NCI-H69 (cell line): ENCODE data around the gene SHC3.

Source experiments
- DNase-seq: peaks from one replicate; lab custom pipeline; 2025; lab: John Stamatoyannopoulos, UW

SHC3 gene

DNA sequence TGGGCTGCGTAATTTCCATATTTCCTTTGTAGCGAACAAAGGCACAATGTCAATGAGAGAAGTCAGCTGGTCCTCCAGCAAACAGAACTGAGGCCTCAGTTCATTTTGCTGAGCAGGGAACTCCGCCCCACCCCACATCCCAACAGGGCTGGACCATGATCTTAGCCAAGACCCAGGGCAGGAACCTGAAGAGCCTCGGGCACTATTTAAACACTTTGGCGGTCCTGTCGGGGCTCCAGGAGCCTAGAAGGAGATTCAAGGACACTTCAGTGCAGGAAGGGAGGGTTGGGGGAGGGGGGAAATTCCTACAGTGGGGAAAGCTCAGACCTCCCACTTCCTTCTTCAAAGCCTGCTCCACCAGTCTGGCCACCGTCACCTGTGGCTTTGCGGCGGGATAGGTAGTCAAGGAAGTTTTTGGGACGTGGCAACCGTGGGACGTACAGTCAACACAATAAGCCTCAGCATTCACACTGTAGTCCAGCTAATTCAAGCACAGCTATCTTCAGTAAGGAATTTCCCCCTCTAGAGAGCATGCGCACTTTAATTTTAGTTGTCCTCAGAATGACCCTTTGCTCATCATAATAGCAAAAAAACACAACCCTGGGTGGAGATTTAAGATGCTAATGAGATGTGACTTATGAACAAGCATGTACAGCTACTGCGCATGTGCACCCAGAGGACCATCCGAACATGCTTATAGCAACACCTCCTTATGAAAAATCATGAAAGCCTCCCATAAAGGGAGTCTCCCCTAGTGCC is 156.4 kb downstream of the SHC3 start:
- no peak for DNase-seq

DNA sequence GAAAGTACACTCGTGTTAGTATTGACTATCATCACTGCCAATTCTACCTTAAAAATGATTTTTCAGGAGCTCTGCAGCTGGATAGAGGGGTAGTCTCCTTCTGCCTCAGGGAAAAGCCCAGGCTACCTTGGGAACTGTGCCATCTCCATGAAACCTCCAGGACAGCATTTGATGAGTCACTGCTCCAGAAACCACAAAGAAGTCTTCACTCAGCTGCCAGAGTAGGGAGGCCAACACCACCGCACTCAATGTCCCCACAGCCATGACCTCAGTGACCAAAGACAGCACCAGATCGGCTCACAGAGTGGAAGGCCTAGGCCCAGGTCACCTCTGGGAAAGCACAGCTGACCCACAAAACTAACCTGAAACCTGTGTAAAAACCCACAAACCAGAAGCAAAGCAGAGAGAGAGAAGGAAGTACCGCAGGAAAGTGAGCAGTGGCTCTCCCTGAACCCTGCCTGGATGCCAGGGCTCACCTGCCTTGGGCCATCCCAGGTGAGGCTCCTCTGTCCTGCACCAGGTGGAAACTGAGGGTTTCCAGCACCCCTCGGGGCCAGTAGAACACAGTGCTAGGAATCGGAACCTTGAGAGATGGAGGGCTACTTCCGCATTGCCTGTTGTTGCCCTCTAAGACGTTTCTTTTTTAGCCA is 157.3 kb downstream of the SHC3 start:
- no peak for DNase-seq

DNA sequence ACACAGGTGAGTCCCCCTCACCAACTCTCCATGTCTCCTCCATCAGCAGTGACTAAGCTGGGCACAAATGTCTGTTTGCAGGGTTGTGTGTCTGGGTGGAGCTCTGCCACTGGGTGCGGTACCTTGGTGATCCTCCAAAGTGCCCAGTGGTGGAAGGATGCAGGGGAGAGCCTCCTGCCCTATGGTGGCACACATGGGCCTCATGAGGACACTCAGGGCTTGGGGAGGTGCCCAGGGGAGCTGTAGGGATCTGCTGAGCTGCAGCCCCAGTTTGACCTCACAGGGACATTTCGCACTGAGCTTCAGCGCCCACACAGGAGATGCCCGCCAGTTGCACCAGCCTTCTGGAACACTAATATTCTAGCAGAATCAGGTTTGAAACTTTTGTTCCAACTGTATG is 157.9 kb downstream of the SHC3 start:
- DNase-seq, result no peak

- no peak for DNase-seq
These were observed 163.3 kb downstream of the SHC3 start for GRCh38 chr9:89015336-89015735.

- no peak for DNase-seq
These were observed 164.5 kb downstream of the SHC3 start for GRCh38 chr9:89014153-89014552.

DNA sequence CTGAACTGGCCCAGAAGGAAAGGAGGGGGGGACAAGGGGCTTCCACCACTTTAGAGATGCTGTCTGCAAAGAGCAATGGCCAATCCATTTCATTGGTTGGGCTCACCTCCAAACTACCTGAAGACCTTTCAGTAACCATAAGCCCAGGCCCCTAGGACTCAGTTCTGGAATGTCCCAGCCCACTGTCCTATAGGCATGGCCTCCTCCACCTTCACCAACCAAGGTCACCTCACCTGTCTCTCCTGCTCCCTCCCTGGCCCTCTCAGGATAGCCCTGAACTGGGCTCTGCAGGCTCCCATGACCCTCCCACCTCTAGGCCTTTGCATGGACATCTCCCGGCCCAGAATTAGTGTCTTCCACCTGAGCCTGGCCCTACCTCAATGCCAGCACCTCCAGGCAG is 165.0 kb downstream of the SHC3 start:
- no peak for DNase-seq

DNA sequence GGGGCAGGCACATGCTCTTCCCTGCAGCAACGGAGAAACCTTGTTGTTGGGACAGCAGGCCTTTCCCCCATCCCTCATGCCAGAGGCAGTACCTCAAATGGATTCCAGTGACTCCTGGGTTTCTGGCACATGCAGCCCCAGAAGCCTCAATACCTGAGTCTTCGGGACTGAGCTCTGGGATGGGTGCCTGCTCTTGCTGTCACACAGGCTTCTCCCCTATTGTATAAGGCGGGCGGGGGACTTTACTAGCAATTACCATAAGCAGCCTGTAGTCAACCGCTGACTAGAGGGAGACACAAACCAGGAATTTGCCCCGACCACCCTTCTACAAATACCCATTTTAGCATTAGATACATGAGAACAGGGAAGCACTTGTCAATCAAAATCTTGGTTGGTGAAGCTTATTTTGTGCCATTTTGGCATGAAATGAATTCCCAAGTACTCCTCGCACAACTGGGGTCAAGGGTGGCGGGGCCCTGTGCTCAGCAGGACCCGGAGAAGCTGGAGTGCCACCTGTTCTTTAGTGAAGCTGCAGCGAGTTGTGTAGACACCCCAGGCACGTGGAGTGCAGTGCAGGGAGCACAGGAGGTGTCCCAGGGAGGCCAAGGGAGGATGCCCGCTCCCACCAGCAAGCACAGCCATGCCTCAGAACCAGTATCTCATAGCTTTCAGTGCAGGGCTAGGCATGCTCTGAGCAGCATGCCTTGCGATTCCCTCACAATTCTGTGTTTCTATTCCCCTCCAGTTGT is 166.2 kb downstream of the SHC3 start:
- no peak for DNase-seq

- no peak for DNase-seq
These were observed 166.9 kb downstream of the SHC3 start for GRCh38 chr9:89011683-89012082.

GRCh38 chr9:89010526-89011111 is 168.0 kb downstream of the SHC3 start:
- DNase-seq, result no peak

DNA sequence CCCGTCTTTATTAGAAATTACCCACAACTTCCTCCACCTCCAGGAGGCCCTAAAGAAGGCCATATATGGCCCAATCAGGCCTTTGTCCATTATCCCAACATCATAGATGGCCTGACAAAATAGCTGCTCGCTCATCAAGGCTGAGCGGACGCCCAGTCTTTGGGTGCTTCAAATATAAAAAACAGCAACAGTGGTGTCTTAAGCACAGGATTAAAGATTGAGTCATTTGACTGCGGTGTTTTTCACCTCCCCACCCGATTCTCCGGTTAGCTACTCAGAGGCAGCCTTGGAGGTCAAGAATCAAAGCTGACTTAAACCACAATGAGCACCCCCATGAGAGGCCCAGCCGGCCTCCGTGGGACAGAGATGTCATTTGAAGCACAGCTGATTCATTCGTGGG is 168.6 kb downstream of the SHC3 start:
- DNase-seq, result no peak

DNA sequence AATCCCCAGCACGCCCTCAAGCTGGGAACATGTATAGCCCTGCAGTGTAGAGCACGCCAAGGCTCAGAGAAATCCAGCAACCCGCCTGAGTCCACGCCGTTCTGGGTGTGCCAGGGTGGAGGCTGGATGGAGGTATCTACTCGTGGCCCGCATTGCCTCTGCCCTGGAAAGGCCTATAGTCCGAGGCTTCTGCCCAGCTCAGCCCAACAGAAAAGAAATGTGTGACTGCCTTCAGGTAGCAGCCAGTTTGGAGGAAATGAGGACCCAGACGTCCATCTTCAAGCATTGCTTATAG is 169.1 kb downstream of the SHC3 start:
- DNase-seq, result no peak

- no peak for DNase-seq
These were observed 169.7 kb downstream of the SHC3 start for GRCh38 chr9:89008744-89009545.

- DNase-seq, result no peak
These were observed 170.4 kb downstream of the SHC3 start for GRCh38 chr9:89008055-89008743.

GRCh38 chr9:89006996-89007967 is 171.3 kb downstream of the SHC3 start:
- no peak for DNase-seq

GRCh38 chr9:89006267-89006666 is 172.4 kb downstream of the SHC3 start:
- DNase-seq, result no peak

GRCh38 chr9:89005323-89005722 is 173.3 kb downstream of the SHC3 start:
- no peak for DNase-seq

DNA sequence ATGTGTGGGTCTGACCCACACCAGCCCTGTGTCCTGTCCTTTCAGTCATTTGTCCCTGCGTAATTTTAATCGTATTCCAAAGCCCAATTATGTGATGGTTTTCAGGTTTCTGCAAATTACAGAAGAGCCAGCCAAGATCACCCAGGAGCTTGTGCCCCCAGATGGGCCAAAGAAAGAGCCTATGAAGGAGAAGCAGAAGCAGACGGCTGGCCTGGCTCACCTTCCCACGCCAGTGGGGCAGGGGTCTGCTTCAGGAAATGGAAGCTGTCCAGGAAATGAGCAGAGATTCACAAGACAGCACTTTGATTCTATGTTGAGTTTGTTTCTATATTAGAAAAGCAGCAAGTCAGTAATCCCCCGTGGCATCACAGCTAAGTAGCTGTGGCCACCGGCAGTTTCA is 175.6 kb downstream of the SHC3 start:
- no peak for DNase-seq

GRCh38 chr9:89001917-89002540 is 176.6 kb downstream of the SHC3 start:
- DNase-seq, result no peak

GRCh38 chr9:89000973-89001916 is 177.4 kb downstream of the SHC3 start:
- peak; percentile 79 for DNase-seq
